Mucosa of rectum (tissue), 2 donors: Measurements from ENCODE around the gene ADARB2.
"Not testable (repeated sequence)": the region's sequence is repeated elsewhere in the genome, so short reads cannot be mapped to it uniquely, and the experiment has no call there.

Source experiments
- H3K27ac ChIP-seq, 2 donors: one replicate each; pipeline ENCODE4 v1.7.0; 2013; ENCODE audit warnings: inconsistent platforms in 2 of 2, low read depth in 2 of 2, low read length in 2 of 2
- H3K27me3 ChIP-seq, 2 donors: one replicate each; pipeline ENCODE4 v1.7.0; 2013; ENCODE audit warnings: low read length in 2 of 2; ENCODE audit not compliant: control insufficient read depth in 2 of 2, insufficient read depth in 2 of 2
- H3K36me3 ChIP-seq, 2 donors: one replicate each; pipeline ENCODE4 v1.7.0; 2013; ENCODE audit warnings: low read length in 2 of 2; ENCODE audit not compliant: control insufficient read depth in 2 of 2, insufficient read depth in 2 of 2
- H3K4me1 ChIP-seq, 2 donors: one replicate each; pipeline ENCODE4 v1.7.0; 2013; ENCODE audit warnings: low read length in 2 of 2, mild to moderate bottlenecking in 1 of 2; ENCODE audit not compliant: control insufficient read depth in 2 of 2, insufficient read depth in 2 of 2
- H3K4me3 ChIP-seq, 2 donors: one replicate each; pipeline ENCODE4 v1.7.0; 2013; ENCODE audit warnings: low read length in 2 of 2
- H3K9ac ChIP-seq, 2 donors: one replicate each; pipeline ENCODE4 v1.7.0; 2013; ENCODE audit warnings: low read length in 2 of 2, low read depth in 1 of 2, mild to moderate bottlenecking in 1 of 2
- H3K9me3 ChIP-seq, 2 donors: one replicate each; pipeline ENCODE4 v1.7.0; 2013; ENCODE audit warnings: low read length in 2 of 2; ENCODE audit not compliant: control insufficient read depth in 2 of 2
- donor health status: healthy.
- donor health status: Normal muscosa, but diverticular disease.

The ADARB2 gene

GRCh38 chr10:1737222-1738061 lies at the start of gene ADARB2:
TSS of gene ADARB2 (minus strand) at chr10:1737525.
- Histone ChIP-seq H3K9me3 (no peaks in the 10 kb centered on the region), H3K4me3 (no peak within 1 kb of the TSS), H3K9ac (no peak within 1 kb of the TSS), H3K36me3 (no peaks in the 10 kb centered on the region), H3K27ac (no peak within 1 kb of the TSS), H3K27me3 (peaks cover 28 to 36% of the 10 kb centered on the region in 2 donors), H3K4me1 (no peaks in the 10 kb centered on the region)

GRCh38 chr10:1785835-1786234 lies 48.5 kb upstream of the ADARB2 start:
- no peak overlapping the region for H3K27ac ChIP-seq
- H3K9me3 ChIP-seq, result no peaks in the 10 kb centered on the region
- H3K4me3 ChIP-seq, result no peak overlapping the region
- H3K27me3 ChIP-seq, result no peaks in the 10 kb centered on the region
- no peaks in the 10 kb centered on the region for H3K36me3 ChIP-seq
- H3K4me1 ChIP-seq, result no peaks in the 10 kb centered on the region
- H3K9ac ChIP-seq, result no peak overlapping the region

- Histone ChIP-seq H3K27ac (no peak overlapping the region), H3K4me1 (no peaks in the 10 kb centered on the region), H3K9me3 (no peaks in the 10 kb centered on the region), H3K27me3 (no peaks in the 10 kb centered on the region), H3K36me3 (no peaks in the 10 kb centered on the region), H3K9ac (no peak overlapping the region), H3K4me3 (no peak overlapping the region)
Measured at GRCh38 chr10:1782841-1783240, 45.5 kb upstream of the ADARB2 start.

- Histone ChIP-seq H3K9me3 (no peaks in the 10 kb centered on the region), H3K4me3 (no peak overlapping the region)
Measured at GRCh38 chr10:1779796-1780195, 42.5 kb upstream of the ADARB2 start.

GRCh38 chr10:1778375-1778969 lies 41.1 kb upstream of the ADARB2 start:
- Histone ChIP-seq H3K9ac (no peak overlapping the region), H3K36me3 (no peaks in the 10 kb centered on the region), H3K4me1 (no peaks in the 10 kb centered on the region), H3K9me3 (no peaks in the 10 kb centered on the region), H3K4me3 (no peak overlapping the region), H3K27ac (no peak overlapping the region), H3K27me3 (no peaks in the 10 kb centered on the region)

More at GRCh38 chr10:1779796-1780195, 42.5 kb upstream of the ADARB2 start:
- Histone ChIP-seq H3K27ac (no peak overlapping the region), H3K36me3 (no peaks in the 10 kb centered on the region), H3K9ac (no peak overlapping the region), H3K4me1 (no peaks in the 10 kb centered on the region), H3K27me3 (no peaks in the 10 kb centered on the region)

GRCh38 chr10:1776127-1776662 lies 38.9 kb upstream of the ADARB2 start:
- Histone ChIP-seq H3K9ac (no peak overlapping the region), H3K4me3 (no peak overlapping the region), H3K27ac (no peak overlapping the region), H3K36me3 (no peaks in the 10 kb centered on the region), H3K4me1 (no peaks in the 10 kb centered on the region), H3K9me3 (no peaks in the 10 kb centered on the region), H3K27me3 (no peaks in the 10 kb centered on the region)

- no peaks in the 10 kb centered on the region for H3K9me3 ChIP-seq
- H3K4me3 ChIP-seq, result no peak overlapping the region
- no peaks in the 10 kb centered on the region for H3K36me3 ChIP-seq
- no peaks in the 10 kb centered on the region for H3K27me3 ChIP-seq
- no peak overlapping the region for H3K27ac ChIP-seq
- no peaks in the 10 kb centered on the region for H3K4me1 ChIP-seq
- H3K9ac ChIP-seq, result no peak overlapping the region
Measured at GRCh38 chr10:1774796-1775195, 37.5 kb upstream of the ADARB2 start.

- not testable (repeated sequence) for H3K27me3 ChIP-seq, H3K4me3 ChIP-seq, H3K4me1 ChIP-seq
Measured at GRCh38 chr10:1773204-1773603, 35.9 kb upstream of the ADARB2 start.

GRCh38 chr10:1766049-1766448 lies 28.7 kb upstream of the ADARB2 start:
- no peak overlapping the region for H3K4me3 ChIP-seq
- H3K4me1 ChIP-seq, result no peaks in the 10 kb centered on the region
- no peaks in the 10 kb centered on the region for H3K36me3 ChIP-seq
- H3K9me3 ChIP-seq, result no peaks in the 10 kb centered on the region
- no peak overlapping the region for H3K27ac ChIP-seq
- no peak overlapping the region for H3K9ac ChIP-seq
- H3K27me3 ChIP-seq, result no peaks in the 10 kb centered on the region

More at GRCh38 chr10:1773204-1773603, 35.9 kb upstream of the ADARB2 start:
- not testable (repeated sequence) for H3K9me3 ChIP-seq, H3K27ac ChIP-seq, H3K36me3 ChIP-seq, H3K9ac ChIP-seq

- Histone ChIP-seq H3K9ac (no peak overlapping the region), H3K27me3 (no peaks in the 10 kb centered on the region), H3K36me3 (no peaks in the 10 kb centered on the region), H3K27ac (no peak overlapping the region), H3K9me3 (peaks cover 0 to 3% of the 10 kb centered on the region in 2 donors), H3K4me3 (no peak overlapping the region), H3K4me1 (no peaks in the 10 kb centered on the region)
Measured at GRCh38 chr10:1762076-1762475, 24.8 kb upstream of the ADARB2 start.
